Activated B cell treated with CpG ODN at 0.5 μM for 24 hours (primary cell): ENCODE measurements around the gene HAPSTR1. TPM values are rescaled to one million over a fixed set of nuclear protein-coding genes. Genes with fewer than 3 reads are reported as not detected.

Experiments used
- ATAC-seq: fragments of 200-7000 bp; cut with Tn5 transposase; one replicate; pipeline ENCODE4 v1.10.0; 2021; ENCODE audit warnings: low read depth, mild to moderate bottlenecking, moderate library complexity
- CTCF ChIA-PET: fragments of 350-600 bp; sonication (Branson Sonifier 250); formaldehyde crosslinking; loops from one replicate; lab custom pipeline; 2021; ENCODE audit warnings: antibody characterized with exemption; lab: Charles Lee
- POLR2A ChIA-PET: fragments of 350-600 bp; sonication (Branson Sonifier 250); formaldehyde crosslinking; loops from one replicate; lab custom pipeline; 2021; ENCODE audit warnings: antibody characterized with exemption; lab: Charles Lee
- DNase-seq: peaks from one replicate; pipeline ENCODE4 v3.0.0; 2022
- H3K27ac Mint-ChIP-seq: one replicate; pipeline ENCODE4 v1.8.0; 2020; ENCODE audit warnings: mixed read lengths
- H3K27me3 Mint-ChIP-seq: one replicate; pipeline ENCODE4 v1.8.0; 2021; ENCODE audit warnings: mixed read lengths
- H3K36me3 Mint-ChIP-seq: one replicate; pipeline ENCODE4 v1.8.0; 2021; ENCODE audit warnings: low read depth, mixed read lengths
- H3K4me1 Mint-ChIP-seq: one replicate; pipeline ENCODE4 v1.8.0; 2021; ENCODE audit warnings: mixed read lengths
- H3K4me3 Mint-ChIP-seq: one replicate; pipeline ENCODE4 v1.8.0; 2020; ENCODE audit warnings: mild to moderate bottlenecking, mixed read lengths
- H3K9me3 Mint-ChIP-seq: one replicate; pipeline ENCODE4 v1.8.0; 2020; ENCODE audit warnings: mixed read lengths
- CTCF ChIP-seq: fragments of 200-600 bp; IDR thresholded peaks from one replicate; pipeline ENCODE4 v1.8.0; 2022; ENCODE audit warnings: antibody characterized with exemption, mild to moderate bottlenecking
- intact Hi-C: fragments of 100-400 bp; cut with micrococcal nuclease; formaldehyde crosslinking; loops from one replicate; pipeline ENCODE4 v1.15.1; 2024
- total RNA-seq: library from RNA; stranded (reverse); gene quantifications from 2 replicates; pipeline ENCODE4 v1.2.3, GENCODE V29; 2022

The HAPSTR1 gene
- total RNA-seq, 1 donor from 2014 or later = 85.6 TPM

GRCh38 chr16:9054460-9054859, 37.0 kb upstream of the HAPSTR1 start:
- CTCF ChIA-PET = no interaction called here
- H3K36me3 Mint-ChIP-seq = no peaks in the 10 kb centered on the region
- H3K27ac Mint-ChIP-seq = no peak overlapping the region
- H3K4me1 Mint-ChIP-seq = no peaks in the 10 kb centered on the region
- no peak for TF ChIP-seq CTCF
- POLR2A ChIA-PET = no interaction called here
- H3K27me3 Mint-ChIP-seq = peaks cover 7% of the 10 kb centered on the region
- no peaks in the 10 kb centered on the region for H3K9me3 Mint-ChIP-seq
- no peak for DNase-seq
- no peak overlapping the region for H3K4me3 Mint-ChIP-seq
- no peak for ATAC-seq
- intact Hi-C loops = no loop called here

GRCh38 chr16:9055115-9055514, 36.3 kb upstream of the HAPSTR1 start:
- H3K9me3 Mint-ChIP-seq = no peaks in the 10 kb centered on the region
- ChIA-PET CTCF (no interaction called here), POLR2A (no interaction called here)
- peaks cover 7% of the 10 kb centered on the region for H3K27me3 Mint-ChIP-seq
- no peak overlapping the region for H3K4me3 Mint-ChIP-seq
- DNase-seq (no peak), ATAC-seq (no peak)
- no peaks in the 10 kb centered on the region for H3K4me1 Mint-ChIP-seq
- TF ChIP-seq CTCF = no peak
- intact Hi-C loops = no loop called here
- no peak overlapping the region for H3K27ac Mint-ChIP-seq
- H3K36me3 Mint-ChIP-seq = no peaks in the 10 kb centered on the region

GRCh38 chr16:9055661-9056060, 35.8 kb upstream of the HAPSTR1 start:
- ATAC-seq (no peak), DNase-seq (no peak)
- no peaks in the 10 kb centered on the region for H3K36me3 Mint-ChIP-seq
- intact Hi-C loops = no loop called here
- H3K4me1 Mint-ChIP-seq = peaks cover 2% of the 10 kb centered on the region
- H3K9me3 Mint-ChIP-seq = no peaks in the 10 kb centered on the region
- H3K4me3 Mint-ChIP-seq = no peak overlapping the region
- TF ChIP-seq CTCF = no peak
- ChIA-PET POLR2A (interaction anchor here (0.7 kb wide), 1 partner anchor 237 kb away, joined by 6 read pairs; no protein-coding TSS in a partner anchor), CTCF (no interaction called here)
- H3K27me3 Mint-ChIP-seq = peaks cover 7% of the 10 kb centered on the region
- H3K27ac Mint-ChIP-seq = no peak overlapping the region

- H3K36me3 Mint-ChIP-seq = no peaks in the 10 kb centered on the region
- peaks cover 7% of the 10 kb centered on the region for H3K27me3 Mint-ChIP-seq
- H3K4me3 Mint-ChIP-seq = no peak overlapping the region
- H3K4me1 Mint-ChIP-seq = peaks cover 4% of the 10 kb centered on the region
- H3K27ac Mint-ChIP-seq = no peak overlapping the region
- intact Hi-C loops = no loop called here
- ChIA-PET POLR2A (interaction anchor here (0.5 to 0.8 kb wide), 3 partner anchors 29 to 246 kb away, joined by 3 to 6 read pairs (median 6); no protein-coding TSS in a partner anchor), CTCF (no interaction called here)
- no peak for ATAC-seq
- TF ChIP-seq CTCF = no peak
- no peaks in the 10 kb centered on the region for H3K9me3 Mint-ChIP-seq
- no peak for DNase-seq
Observed at GRCh38 chr16:9056061-9056460, 35.4 kb upstream of the HAPSTR1 start.

GRCh38 chr16:9058211-9058610, 33.2 kb upstream of the HAPSTR1 start:
- ChIA-PET CTCF (no interaction called here), POLR2A (interaction anchor here (0.7 kb wide), 1 partner anchor 46 kb away, joined by 6 read pairs; no protein-coding TSS in a partner anchor)
- H3K9me3 Mint-ChIP-seq = no peaks in the 10 kb centered on the region
- intact Hi-C loops = no loop called here
- no peak for DNase-seq
- peaks cover 3% of the 10 kb centered on the region for H3K27me3 Mint-ChIP-seq
- ATAC-seq = no peak
- H3K4me1 Mint-ChIP-seq = peaks cover 16% of the 10 kb centered on the region
- no peak for TF ChIP-seq CTCF
- H3K4me3 Mint-ChIP-seq = no peak overlapping the region
- no peaks in the 10 kb centered on the region for H3K36me3 Mint-ChIP-seq
- no peak overlapping the region for H3K27ac Mint-ChIP-seq
